ENCODE results near the gene NTF4.
"Not testable (repeated sequence)": the region's sequence is repeated elsewhere in the genome, so short reads cannot be mapped to it uniquely, and the experiment has no call there.

Gene NTF4

DNA sequence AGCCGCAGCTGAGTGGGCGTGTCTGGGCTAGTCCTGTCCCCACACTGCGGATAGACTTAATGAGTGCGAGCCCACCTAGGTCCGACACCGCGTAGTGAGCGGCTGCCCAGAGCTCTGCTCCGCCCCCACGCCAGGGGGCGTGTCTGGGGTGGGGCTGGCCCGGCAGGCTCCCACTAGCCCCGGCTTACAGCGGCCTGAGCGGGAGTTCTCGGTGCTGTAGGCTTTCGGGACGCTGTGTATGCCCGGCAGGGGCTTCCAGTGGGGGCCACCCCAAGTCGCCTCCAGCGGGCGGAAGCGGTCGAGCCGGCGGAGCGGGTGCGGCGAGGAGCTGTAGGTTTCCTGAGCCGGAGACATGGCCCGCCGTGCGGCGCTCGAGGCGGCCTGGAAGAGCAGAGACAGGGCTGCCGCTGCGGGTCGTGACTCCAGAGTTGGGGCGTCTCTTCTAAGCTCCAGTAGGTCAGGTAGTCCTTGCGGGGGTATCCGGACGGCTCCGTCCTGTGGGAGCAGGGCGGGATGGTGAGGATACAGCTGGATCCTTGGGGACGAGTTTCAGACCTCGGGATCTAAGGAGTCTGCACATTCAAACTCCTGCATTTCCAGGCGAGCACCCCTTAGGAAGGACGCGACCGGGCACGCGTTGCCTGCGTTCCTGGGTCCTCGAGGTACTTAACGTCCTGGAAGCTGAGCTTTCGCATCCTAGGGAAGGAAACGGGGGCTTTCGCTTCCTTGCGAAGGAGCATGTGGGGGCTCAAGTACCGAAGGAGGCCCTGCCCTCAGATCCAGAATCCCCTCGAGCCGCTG lies 8.3 kb downstream of the NTF4 start:
- peak; percentile 35 for DNase-seq

DNA sequence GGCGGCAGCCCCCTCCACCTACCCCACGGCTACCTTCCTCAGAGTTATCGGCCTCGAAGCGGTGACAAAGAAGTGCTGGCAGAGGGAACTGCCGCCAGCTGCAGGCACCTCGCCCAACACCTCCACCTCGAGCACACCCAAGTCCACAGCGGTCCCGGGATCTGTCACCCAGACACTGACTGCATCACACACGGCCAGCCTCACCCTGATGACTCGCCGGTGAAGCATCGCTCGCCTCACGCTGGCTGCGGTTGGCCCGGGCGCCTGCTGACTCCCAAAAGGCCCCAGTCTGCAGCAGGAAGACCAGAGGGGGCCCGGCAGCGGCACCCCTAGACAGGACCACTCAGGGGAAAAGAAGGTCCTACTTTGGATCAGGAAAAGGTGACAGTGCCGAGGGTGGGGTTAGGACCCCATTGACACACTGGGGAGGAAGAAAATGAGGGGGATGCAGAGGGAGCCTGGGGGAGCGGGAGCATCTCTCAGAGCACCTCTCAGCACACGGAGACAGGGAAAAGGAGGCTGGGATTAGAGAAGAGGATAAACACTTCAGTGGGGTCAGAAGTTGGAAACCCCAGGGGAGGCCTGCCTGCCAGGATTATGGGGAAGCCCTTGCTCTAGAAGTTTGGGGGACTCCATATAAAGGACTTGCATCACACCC lies 14.1 kb downstream of the NTF4 start:
- DNase-seq: not testable (repeated sequence)

- DNase-seq: not testable (repeated sequence)
Observed at GRCh38 chr19:49049834-49050233, 14.8 kb downstream of the NTF4 start.

- DNase-seq: not testable (repeated sequence)
Observed at GRCh38 chr19:49049011-49049410, 15.6 kb downstream of the NTF4 start, which contains the start of gene CGB8. Gene CGB8 (minus strand): TSS chr19:49049111. CDS start chr19:49048739, 372 bp downstream.

GRCh38 chr19:49043548-49043947 lies 21.1 kb downstream of the NTF4 start, which contains the start of gene CGB5:
Gene CGB5 (plus strand): TSS chr19:49043848. CDS start chr19:49044210, 362 bp downstream.
- not testable (repeated sequence) for DNase-seq

DNA sequence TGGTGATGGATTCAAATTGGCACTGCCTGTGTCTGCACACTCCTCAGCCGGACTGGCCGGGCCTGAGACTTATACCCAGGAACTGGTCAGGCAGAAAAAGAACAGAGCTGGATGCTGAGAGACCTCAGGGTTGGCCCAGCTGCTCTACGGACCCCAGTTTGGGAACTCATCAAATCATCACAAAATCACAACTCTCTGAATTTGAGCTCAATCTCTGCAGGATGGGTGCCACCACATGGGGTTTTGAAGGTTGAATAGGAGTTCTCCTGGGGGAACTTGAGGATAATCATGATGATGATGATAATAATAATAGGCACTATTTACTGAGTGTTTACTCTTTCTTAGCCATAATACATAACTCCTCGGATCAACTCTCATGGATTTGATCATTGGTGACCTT lies 22.0 kb downstream of the NTF4 start:
- not testable (repeated sequence) for DNase-seq

DNA sequence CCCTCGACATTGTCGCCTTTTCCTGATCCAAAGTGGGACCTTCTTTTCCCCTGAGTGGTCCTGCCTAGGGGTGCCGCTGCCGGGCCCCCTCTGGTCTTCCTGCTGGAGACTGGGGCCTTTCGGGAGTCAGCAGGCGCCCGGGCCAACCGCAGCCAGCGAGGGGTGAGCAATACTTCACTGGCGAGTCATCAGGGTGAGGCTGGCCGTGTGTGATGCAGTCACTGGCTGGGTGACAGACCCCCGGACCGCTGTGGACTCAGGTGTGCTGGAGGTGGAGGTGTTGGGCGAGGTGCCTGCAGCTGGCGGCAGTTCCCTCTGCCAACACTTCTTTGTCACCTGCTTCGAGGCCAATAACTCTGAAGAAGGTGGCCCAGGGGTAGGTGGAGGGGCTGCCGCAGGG lies 22.4 kb downstream of the NTF4 start:
- no peak for DNase-seq

- DNase-seq: not testable (repeated sequence)
Observed at GRCh38 chr19:49039736-49040135, 24.9 kb downstream of the NTF4 start.

DNA sequence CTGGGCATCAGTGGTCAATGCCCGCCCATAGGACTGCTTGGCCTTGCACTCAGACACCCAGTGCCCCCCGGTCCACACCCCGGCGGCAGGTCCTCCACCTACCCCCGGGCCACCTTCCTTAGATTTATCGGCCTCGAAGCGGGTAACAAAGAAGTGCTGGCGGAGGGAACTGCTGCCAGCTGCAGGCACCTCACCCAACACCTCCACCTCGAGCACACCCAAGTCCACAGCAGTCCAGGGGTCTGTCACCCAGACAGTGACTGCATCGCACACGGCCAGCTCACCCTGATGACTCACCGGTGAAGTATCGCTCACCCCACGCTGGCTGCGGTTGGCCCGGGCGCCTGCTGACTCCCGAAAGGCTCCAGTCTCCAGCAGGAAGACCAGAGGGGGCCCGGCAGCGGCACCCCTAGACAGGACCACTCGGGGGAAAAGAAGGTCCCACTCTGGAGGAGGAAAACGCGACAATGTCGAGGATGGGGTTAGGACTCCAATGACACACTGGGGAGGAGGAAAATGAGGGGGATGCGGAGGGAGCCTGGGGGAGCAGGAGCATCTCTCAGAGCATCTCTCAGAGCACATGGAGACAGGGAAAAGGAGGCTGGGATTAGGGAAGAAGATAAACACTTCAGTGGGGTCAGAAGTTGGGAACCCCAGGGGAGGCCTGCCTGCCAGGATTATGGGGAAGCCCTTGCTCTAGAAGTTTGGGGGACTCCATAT lies 25.9 kb downstream of the NTF4 start:
- DNase-seq: not testable (repeated sequence)

GRCh38 chr19:49038111-49038510 lies 26.5 kb downstream of the NTF4 start:
- not testable (repeated sequence) for DNase-seq

DNA sequence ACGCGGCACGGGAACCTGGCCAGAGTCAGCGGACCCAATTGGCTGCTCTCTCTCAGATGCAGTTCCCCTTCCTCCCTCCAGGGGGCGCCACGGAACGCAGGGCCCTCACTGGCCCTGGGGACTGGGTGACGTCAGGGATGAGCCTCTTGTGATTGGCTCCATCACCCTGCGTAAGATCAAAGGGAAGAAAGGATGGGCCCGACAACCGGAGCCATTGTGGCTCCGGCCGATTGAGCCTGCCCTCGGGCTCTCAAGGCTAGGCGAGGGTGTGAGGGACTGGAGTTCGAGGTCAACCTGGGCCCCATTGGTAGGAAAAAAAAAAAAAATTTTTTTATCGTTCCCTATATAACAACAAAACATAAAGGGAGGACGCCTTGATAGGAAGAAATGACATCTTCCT lies 27.8 kb downstream of the NTF4 start, which contains the start of gene CGB1:
Gene CGB1, minus strand, starts transcription at position 81 of the 400 bp plus-strand sequence. CDS start 184 bp downstream, outside the sequence.
- not testable (repeated sequence) for DNase-seq

GRCh38 chr19:49031642-49032301 lies 32.8 kb downstream of the NTF4 start, which contains the start of gene CGB2:
Gene CGB2 (plus strand): TSS chr19:49031890. CDS start chr19:49032096, 206 bp downstream.
- DNase-seq: peak; percentile 64

- not testable (repeated sequence) for DNase-seq
Observed at GRCh38 chr19:49030323-49030722, 34.3 kb downstream of the NTF4 start.

DNA sequence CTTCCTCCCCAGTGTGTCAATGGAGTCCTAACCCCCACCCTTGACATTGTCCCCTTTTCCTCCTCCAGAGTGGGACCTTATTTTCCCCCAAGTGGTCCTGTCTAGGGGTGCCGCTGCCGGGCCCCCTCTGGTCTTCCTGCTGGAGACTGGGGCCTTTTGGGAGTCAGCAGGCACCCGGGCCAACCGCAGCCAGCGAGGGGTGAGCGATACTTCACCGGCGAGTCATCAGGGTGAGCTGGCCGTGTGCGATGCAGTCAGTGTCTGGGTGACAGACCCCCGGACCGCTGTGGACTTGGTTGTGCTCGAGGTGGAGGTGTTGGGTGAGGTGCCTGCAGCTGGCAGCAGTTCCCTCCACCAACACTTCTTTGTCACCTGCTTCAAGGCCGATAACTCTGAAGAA lies 34.9 kb downstream of the NTF4 start:
- DNase-seq: not testable (repeated sequence)

DNA sequence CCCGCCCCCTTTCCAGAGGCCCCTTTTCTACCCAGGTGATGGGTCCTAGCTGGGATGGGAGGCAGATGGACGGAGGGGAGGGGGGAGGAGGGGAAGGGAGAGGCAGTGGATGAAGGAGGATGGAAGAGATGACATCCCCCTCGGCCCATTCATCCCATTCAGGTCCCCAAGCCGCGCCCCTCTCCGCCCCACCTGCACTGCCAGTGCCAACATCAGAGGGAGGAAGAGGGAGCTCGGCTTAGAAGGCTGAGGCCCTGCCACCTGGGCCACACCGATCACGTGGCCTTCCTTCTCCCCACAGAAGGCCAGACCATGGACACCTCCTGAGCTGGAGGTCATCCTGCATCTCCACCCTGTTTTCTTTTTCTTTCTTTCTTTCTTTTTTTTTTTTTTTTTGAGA lies 35.9 kb downstream of the NTF4 start:
- not testable (repeated sequence) for DNase-seq

DNA sequence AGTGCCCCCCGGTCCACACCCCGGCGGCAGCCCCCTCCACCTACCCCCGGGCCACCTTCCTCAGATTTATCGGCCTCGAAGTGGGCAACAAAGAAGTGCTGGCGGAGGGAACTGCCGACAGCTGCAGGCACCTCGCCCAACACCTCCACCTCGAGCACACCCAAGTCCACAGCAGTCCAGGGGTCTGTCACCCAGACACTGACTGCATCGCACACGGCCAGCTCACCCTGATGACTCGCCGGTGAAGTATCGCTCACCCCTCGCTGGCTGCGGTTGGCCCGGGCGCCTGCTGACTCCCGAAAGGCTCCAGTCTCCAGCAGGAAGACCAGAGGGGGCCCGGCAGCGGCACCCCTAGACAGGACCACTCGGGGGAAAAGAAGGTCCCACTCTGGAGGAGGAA lies 39.0 kb downstream of the NTF4 start:
- not testable (repeated sequence) for DNase-seq

GRCh38 chr19:49025088-49025487 lies 39.5 kb downstream of the NTF4 start:
- not testable (repeated sequence) for DNase-seq

DNA sequence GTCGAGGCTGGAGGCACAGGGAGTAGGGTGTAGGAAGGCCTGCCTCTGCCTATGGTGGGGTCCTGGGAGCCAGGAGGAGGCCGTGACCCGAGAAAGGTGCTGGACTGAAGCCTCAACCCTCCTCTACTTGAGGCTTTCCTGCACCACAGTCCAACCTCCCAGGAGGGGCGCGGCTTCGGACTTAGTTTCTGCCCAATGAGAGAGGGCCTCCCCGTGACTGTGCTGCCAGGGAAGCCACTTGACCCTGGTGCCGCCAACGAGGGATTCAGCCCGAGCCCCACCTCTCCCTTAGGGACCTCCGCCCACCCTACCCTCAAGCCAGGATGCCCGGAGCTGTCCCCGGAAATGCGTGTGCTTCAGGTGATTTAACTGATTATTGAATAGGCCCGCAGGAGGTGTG lies 40.4 kb downstream of the NTF4 start, which contains the start of gene CGB3:
Gene CGB3, minus strand, starts transcription at position 101 of the 400 bp plus-strand sequence. CDS start 362 bp downstream, outside the sequence.
- DNase-seq: not testable (repeated sequence)

GRCh38 chr19:49022116-49022515 lies 42.5 kb downstream of the NTF4 start:
- DNase-seq: no peak

GRCh38 chr19:49020931-49021895 lies 43.4 kb downstream of the NTF4 start:
- no peak for DNase-seq

DNA sequence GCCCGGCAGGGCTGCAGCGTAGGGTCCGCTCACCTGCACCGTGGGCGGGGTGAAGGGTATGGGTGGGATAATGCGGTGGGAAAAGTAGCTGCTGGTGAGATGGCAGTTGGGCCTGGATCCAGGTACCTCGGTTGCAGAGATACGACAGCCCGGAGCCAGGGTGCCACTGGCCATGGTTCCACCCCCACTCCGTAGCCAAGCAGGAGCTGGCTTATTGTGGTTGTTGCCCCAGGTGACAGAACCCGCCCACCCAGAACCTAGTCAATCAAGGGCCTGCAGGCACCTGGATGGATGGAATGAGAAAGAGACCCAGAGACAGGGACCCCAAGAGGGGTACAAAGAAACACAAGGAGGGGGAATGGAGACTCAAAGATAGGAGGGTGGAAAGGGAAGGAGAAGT lies 44.3 kb downstream of the NTF4 start:
- DNase-seq: no peak
